ENCODE measurements around the gene LIME1.

DNA sequence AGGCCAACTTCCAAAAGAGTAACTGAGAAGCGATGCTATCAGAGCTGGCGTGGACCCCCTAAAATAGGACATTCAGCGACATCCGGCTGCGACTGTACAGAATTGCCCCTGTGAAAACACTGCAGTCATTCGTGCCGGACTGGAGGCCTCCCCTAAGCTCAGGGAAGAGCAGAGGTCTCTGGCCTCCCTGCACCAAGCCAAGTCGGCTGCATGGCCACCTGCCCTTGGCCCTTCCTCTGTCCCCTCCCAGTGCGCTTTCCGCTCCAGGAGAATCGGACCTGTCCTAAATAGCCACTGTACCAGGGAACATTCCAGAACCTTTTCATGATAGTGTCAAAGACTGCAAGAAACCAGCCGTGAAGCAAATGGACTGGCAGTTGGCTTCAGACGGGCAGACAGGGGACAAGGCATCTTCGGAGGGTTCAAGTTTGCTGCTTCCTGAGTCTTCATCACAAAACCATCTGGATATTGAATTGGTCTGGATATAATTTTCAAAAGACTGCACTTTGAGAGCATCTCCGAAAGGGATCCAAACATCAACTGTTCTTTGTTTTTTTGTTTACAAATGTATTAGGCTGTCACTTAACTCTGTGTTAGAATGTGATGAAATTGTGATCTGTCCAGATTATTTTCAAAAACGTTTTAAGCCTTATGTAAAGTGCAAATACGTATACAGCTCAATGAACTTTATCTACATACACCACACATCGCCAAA, 19.6 kb downstream of the LIME1 start:
- TF ChIP-seq, protein P1, sequence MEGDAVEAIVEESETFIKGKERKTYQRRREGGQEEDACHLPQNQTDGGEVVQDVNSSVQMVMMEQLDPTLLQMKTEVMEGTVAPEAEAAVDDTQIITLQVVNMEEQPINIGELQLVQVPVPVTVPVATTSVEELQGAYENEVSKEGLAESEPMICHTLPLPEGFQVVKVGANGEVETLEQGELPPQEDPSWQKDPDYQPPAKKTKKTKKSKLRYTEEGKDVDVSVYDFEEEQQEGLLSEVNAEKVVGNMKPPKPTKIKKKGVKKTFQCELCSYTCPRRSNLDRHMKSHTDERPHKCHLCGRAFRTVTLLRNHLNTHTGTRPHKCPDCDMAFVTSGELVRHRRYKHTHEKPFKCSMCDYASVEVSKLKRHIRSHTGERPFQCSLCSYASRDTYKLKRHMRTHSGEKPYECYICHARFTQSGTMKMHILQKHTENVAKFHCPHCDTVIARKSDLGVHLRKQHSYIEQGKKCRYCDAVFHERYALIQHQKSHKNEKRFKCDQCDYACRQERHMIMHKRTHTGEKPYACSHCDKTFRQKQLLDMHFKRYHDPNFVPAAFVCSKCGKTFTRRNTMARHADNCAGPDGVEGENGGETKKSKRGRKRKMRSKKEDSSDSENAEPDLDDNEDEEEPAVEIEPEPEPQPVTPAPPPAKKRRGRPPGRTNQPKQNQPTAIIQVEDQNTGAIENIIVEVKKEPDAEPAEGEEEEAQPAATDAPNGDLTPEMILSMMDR (IDR thresholded peaks at IDR 0.05; ENCODE audit: low read depth, low read length, poor library complexity, severe bottlenecking): no peak
- TF ChIP-seq EZH2phosphoT487 (IDR thresholded peaks at IDR 0.05; ENCODE audit: borderline replicate concordance, low read length): no peak
